EH (cell line): ENCODE measurements around the gene MGRN1.
"Not testable (repeated sequence)": the region's sequence is repeated elsewhere in the genome, so short reads cannot be mapped to it uniquely, and the experiment has no call there.

Experiments used
- DNase-seq: peaks from one replicate; pipeline ENCODE4 v3.0.0-alpha.2; 2015; ENCODE audit warnings: low read depth

Gene MGRN1

DNA sequence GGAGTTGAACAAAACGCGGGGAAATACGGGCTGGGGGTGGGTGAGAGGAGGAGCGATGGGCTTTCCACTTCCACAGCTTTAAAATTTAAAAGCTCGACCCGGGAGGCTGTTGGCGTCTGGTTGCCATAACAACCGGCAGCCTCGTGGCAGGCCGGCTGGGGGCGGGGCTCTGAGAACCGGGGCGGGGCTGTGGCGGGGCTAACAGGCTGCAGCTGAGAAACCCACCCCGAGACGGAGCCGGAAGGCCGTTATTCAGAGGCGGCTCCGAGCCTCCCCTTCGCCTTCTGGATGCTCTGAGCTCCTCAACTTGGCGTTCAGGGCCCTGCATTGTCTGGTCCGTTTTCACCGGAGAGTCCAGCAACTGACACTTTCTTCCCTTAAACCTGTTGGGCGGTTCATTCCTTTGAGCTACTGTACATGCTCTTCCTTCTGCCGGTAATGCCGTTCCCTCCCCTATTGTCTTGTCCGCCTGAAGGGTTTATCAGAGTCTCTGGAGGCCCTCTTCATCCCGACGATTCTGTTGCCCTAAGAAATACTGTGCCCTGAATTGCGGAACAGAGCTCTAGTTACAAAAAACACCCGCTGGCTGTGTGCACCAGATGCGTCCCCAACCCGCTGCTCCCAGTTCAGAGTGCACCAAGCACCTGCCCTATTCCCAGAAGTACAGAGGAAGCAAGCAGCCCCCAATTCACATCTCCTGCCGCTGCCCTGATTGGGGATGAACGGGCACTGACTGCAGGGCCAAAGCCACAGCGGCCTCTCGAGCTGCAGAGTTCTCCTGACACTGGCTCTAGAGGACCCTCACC, 110.3 kb downstream of the MGRN1 start:
- DNase-seq: peak; percentile 88

DNA sequence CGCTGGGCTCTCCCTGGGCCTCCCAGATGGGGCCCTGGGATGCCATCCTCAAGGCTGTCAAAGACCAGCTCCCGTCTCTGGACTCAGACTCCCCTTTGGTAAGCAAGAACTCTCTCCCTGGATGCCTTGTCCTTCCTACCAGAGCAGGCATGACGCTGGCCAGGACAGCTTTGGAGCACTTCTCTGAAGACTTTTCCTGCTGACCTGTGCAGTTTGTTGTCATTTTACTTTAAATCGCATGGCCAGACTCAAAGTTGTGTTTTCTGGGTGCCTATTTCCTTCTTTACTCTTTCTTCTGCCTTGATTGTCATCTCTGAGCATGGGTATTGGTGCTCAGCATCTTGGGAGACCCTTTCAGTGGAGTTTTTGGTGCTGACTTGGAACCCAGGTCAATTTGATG, 111.9 kb downstream of the MGRN1 start:
- no peak for DNase-seq

DNA sequence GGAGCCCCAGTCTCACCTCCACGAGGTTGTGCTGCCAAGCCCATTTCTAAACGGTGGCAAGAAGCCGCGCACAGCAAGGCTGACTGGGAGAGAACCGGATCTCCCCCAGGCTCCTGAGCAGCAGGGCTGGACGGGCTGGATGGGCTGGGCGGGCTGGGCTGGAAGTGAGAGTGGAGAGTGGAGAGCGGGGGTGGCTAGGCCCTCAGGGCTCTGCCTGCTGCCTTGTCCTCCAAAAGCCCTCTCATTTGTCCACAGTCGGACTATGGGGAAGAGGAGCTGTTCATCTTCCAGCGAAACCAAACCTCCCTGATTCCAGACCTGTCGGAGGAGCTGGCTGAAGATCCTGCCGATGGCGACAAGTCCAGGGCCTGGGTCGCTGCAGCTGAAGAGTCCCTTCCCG, 112.9 kb downstream of the MGRN1 start:
- no peak for DNase-seq

DNA sequence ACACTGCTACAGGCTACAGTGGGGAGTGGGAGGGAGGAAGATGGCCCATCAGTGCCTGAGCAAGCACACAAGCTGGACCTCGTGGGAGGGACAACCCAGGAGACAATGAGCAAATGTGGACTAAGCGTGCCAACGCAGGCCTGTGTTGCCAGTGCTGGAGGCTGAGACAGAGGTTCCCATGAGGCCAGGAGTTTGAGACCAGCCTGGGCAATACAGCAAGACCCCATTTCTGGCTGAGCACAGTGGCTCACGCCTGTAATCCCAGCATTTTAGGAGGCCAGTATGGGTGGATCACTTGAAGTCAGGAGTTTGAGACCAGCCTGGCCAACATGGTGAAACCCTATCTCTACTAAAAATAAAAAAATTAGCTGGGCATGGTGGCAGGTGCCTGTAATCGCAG, 113.7 kb downstream of the MGRN1 start:
- DNase-seq: not testable (repeated sequence)
